HG02884 (cell line): Measurements from ENCODE around the gene TBC1D22A.

Experiments
- ATAC-seq: cut with Tn5 transposase; IDR thresholded peaks from one replicate; pipeline ENCODE4 v1.9.1; 2021; ENCODE audit warnings: mild to moderate bottlenecking, moderate library complexity; ENCODE audit not compliant: unreplicated experiment

TBC1D22A gene

DNA sequence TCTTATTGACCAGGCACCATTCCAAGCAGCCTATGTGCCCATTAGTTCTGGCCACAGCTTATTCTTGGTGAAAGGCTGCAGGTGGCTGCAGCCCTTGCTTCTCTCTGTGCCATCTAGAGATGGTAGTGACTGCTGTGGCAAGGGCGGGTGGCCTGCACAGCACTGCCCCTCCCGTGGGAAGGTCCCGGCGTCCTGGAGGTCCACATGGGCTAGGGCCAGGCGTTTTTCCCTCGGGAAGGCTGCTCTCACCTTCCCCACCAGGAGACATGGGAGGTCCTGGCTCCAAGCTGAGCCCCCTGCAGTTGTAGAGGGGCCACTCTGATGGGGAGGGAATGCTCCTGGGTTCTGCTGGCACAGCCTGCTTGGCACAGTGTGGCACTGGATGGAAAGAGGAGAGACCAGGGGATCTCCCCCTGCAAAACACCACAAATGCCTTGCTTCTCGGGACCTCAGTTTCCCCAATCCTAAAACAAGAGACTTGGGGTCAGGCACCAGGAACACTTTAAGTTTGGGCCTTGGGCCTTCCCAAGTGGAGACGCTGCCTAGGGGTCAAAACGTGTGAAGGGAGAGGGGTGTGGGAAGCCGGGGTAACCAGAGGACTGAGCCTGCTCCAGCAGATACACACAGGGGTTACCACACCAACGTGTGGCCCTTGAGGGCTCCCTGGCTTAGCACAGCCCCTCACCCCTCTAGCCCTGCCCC is 10.0 kb upstream of the TBC1D22A start:
- no peak for ATAC-seq

DNA sequence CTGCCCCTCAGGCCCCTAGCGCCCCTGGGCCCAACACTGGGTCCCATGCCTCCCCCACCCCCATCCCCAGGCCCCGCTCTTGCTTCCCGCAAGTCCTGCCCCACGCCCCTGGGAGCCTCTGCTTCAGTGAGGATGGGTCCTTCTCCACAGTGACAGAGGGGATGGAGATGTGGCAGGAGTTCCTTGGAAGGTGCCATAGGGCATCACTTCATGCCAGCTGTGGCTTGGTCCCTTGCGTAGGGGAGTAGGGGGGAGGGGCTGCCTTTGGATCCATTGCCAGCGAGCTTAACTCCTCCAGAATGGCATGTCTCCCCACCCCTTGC is 9.5 kb upstream of the TBC1D22A start:
- no peak for ATAC-seq

DNA sequence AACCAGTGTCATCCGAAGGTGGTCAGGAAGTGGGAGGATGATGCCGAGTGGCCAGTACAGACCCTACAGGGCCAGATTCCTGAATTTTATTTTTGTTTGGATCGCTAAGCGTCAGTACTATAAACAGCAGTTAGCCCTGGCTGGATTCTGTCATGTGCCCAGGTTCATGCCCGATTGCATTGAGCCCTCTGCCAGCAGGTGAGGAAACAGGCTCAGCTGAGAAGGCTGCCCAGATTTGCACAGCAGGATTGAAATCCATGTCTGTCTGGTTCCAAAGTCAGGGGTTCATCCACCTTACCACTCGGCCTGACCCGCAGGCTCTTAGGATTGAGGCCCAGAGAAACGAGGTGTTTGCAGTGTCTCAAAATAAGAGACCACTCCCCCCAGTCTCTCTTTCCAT is 9.1 kb upstream of the TBC1D22A start:
- no peak for ATAC-seq

DNA sequence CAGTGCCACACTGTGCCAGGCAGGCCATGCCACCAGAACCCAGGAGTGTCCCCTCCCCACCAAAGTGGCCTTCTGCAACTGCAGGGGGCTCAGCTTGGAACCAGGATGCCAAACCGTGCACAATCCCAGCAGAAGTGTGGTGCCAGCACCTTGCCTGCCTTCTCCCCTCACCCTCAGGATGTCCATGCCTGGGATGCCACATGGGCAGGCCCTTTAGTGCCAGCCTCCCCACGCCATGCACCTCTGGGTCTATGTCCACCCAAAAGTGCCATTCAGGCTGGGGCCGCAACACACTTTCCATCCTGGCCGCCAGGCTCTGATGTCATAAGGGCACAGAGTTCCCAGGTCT is 8.7 kb upstream of the TBC1D22A start:
- ATAC-seq = no peak

DNA sequence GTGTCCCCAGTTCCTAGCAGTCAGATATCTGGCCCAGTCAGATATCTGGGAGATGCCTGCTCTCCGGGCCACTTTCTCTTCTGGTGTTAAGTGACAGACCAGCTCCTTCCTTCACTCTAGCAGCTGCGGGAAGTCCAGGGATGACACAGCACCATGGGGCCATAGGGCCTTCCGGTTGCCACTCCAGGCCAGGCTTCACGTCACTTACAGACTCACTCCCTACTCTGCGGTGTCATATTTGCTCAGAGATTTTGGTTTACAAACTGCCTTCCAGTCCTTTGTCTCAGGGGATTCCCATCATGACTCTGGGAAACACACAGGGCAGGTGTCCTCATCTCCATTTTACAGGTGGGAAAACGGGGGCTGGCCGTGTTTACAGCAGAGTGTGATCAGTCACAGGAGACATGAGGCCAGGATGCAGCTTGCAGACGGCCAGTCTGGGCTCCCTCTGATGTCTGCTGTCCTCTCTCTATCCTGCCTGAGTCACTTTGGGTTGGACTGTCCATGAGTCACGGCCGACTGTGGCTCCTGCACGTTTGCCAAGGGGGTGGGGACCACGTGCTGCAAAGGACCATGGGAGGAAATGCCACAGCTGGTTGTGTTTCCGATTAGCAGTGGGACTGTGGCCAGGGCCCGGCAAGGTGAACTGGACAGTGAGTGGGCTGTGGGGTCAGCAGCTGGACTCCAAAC is 8.2 kb upstream of the TBC1D22A start:
- ATAC-seq = no peak

DNA sequence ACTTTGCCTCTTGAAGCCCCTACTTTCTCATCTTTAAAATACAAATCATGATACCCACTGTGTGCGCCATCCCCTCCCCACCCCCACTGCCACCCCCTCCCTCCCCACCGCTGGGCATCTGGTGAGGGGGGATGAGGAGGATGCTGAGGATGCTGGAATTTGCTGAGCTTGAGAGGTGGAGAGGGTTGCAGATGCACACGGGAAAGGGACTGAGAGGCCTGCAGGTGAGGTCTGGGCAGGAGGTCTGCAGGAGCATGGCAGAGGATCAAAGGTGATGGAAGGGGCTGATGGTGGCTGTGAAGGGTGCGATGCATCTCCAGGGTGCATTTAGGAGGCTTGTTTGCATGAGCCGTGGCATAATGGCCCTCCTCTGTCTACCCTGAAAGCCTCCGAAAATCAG is 7.6 kb upstream of the TBC1D22A start:
- no peak for ATAC-seq

DNA sequence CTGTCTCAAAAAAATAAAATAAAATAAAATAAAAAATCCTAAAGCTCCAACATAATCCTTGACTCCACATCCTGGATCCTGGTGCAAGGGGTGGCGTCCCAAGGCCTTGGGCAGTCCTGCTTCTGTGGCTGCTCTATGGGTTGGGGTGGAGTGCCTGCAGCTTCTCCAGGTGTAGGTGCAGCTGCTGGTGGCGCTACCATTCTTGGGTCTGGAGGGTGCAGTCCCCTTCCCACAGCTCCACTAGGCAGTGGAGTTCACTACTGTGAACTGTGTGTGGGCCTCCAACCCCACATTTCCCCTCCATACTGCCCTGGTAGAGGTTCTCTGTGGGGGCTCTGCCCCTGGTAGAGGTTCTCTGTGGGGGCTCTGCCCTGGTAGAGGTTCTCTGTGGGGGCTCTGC is 6.9 kb upstream of the TBC1D22A start:
- no peak for ATAC-seq

DNA sequence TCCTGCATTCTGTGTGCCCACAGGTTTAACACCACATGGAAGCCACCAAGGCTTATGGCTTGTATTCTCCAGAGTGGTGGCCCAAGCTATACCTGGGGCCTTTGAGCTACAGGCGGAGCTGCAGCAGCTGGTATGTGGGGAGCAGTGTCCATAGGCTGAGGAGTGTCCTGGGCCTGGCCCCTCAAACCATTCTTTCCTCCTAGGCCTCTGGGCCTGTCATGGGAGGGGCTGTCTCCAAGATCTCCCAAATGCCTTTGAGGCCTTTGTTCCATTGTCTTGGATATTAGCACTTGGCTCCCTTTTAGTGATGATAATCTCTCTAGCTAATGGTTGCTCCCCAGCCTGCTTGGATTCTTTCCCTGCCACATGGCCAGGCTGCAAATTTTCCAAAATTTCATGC is 6.4 kb upstream of the TBC1D22A start:
- ATAC-seq = no peak

DNA sequence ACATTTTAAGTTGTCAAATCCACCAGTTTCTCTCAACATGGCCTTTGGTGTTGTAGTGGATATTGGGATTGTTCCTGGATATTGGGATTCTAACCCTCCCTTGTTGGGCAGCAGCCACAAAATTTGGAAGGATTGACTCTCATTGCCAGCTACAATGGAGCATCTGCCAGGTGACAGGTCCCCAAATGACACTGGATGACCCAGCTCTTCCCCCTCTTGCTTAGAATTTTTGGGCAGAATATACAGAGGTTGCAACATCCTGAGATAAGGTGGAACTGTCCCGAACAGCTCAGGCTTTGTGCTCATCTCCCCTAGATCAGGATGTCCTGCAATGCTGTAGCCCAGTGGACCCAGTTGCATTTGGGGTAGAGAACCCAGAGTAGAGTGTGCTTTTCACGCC is 5.3 kb upstream of the TBC1D22A start:
- ATAC-seq = no peak

DNA sequence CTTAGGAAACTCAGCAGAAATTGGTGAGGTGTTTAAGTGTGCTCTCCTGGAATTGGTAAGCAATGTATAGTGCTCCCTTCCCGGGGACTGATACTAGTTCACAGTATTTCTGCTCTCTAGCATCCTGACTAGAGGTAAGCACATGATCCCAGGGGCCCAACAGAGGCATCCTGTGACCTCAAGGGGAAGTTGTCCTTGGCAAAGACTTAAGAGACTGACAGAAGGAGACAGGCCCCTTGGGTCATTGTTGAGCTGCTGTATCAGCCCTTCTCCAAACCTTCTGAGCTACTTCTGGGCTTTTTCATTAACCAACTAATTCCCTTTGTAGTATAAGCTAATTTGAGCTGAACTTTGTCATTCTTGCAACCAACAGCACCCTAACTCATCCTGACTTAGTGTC is 4.3 kb upstream of the TBC1D22A start:
- no peak for ATAC-seq

DNA sequence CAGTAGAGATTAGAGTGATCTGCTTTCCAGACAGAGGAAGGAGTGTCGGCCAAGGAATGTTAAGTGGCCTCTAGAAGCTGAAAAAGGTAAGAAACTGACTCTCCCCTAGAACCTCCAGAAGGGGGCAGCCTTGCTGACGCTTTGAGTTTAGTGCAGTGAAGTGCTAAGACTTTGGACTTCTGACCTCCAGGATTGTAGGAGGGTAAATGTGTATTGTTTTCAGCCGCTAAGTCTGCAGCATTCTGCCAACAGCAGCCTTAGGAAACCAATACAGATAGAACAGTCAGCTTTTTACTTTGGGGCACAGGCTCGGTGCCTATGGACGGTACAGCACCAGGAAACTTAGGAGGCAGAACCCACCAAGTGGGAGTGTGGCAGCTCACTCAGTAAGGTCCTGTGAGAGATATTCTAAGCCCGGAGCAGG is 3.6 kb upstream of the TBC1D22A start:
- no peak for ATAC-seq

DNA sequence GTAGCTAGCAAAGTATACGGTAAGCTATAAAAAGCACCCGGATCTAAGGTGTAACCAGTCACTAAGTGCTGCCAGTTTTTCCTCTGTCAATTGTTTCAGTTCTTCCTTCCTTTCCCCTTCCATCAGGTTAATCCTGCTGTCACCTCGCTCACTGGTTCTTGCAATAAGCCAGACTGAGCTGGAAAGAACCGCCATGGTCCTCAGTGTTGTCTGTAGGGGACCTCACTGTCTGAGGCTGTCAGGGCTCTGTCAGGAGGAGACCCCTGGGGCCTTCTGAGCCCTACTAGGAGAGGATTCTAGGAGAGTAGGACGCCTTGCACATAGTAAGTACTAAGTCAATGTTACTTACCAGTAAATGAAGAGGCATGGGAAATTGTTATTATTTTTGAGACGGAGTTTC is 1.4 kb upstream of the TBC1D22A start:
- ATAC-seq = no peak

DNA sequence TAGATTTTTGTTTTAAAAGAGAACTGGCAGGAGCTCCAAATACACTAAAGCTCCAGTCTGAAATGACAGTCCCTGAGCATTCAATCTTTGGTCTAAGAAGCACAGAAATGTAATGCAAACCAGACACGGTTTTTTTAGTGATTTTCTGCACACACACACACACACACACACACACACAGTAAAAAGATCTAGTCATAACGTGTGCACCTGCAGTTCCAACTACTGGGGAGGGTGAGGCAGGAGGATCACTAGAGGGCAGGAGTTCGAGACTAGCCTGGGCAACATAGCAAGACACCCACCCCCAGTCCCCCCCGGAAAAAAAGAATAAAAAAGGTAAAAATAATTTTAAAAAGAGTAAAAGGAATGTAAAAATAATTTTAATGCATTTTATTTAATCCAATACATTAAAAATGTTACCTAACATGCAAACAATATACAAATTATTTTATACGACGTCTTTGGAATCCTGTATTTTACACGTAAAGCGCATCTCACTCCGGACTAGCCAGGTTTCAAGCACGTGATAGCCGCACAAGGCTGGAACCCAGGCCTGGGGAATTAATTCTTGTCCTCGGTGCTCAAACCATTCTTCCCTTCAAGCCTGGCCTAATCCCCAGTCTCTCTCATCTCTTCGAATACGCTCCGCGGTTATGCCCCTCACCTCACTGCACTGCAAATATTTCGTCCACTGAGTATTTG is 762 bp upstream of the TBC1D22A start:
- ATAC-seq = no peak

DNA sequence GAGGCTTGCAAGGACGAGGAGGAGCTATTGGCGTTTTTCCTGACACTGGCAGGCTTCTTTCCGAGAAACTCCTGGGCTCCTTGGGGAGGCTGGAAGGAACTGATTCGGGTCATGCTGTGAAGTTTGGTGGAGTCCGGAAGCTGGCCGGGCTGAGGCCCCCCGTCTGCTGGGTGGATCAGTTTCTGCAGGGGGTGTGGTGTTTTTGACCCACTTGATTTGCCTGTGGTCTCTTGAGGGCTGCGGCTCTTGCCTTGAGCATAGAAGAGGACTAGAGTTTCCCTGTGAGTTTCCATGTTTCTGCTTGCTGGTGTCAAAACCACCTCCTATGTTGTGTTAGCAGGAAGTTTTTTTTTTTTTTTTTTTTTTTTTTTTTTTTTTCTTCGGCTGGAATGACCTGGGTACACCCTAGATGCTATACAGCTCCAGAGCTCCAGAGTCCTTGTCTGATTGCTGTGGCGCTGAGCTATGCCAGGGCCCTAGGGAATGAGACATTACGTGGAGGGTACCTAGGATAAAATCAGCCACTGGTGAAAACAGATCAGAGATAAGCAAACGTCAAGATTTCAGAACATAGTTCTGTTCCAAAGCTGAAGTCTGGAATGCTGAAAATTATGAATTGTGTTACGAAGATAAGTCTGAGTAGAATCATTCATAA is 728 bp downstream of the TBC1D22A start:
- peak; percentile 48 for ATAC-seq

DNA sequence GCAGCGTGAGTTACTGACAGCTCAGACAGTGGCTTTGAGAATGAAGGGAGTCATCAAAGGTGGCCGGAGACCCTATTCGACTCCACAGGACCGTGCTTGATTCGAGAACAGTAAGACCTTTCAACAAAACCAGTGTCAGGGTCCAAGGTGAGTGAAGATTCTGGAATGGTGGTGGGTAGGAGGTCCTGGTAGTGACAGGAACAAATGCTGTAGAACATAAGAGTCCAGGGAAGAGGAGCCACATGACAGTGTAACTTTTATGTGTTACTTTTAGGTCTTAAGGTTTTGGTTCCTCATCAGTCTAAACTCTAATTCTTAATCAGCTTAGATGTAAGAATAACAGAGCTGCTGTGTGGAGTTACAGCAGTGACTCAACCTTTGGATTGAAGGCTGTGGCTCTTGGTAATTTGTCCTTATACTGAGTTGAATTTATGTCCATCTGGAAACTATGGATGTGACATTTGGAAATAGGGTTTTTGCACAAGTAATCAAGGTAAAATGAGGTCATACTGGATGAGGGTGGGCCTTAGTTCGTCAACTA is 1.8 kb downstream of the TBC1D22A start:
- ATAC-seq = no peak

DNA sequence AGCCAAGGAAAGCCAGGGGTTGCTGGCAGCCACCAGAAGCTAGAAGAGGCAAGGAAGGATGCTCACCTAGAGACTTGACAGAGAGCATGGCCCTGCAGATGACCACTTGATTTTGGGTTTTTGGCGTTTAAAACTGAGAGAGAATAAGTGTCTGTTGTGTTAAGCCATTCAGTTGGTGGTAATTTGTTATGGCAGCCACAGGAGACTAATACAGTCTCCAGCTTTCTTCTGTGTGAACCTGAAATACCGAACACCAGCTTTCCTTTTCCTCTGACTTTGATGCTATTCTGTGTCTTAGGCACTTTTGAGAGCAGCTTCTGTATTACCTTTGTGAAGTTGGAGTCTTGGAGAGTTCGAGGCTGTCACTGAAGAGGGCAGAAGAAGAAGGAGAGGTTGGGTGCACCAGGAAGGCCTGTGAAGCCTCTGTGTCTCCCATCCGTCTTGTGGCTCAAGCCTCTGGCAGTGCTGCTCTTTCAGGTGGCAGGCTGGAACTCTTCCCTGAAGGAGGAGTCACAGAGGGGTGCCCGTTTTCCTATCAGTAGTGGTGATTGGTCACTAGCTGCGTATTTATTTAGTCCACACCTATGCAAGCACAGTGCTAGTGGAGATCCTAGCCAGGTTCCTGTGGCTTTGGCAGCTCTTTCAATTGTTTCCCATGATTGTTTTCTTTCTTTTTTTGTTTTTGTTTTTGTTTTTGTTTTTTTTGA is 2.5 kb downstream of the TBC1D22A start:
- ATAC-seq = no peak

DNA sequence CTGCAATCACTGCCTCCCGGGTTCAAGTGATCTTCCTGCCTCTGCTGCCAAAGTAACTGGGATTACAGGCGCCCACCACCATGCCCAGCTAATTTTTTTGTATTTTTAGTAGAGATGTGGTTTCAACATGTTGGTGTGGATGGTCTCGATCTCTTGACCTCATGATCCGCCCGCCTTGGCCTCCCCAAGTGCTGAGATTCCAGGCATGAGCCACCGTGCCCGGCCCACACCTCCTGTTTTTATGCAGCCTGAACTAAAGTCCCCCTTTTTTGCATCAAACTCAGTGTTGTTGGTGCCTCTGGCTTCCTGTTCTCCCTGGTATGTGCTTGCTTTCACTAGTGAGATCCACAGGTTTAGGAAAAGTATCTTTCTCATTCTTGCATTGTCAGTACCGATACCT is 4.2 kb downstream of the TBC1D22A start:
- no peak for ATAC-seq

DNA sequence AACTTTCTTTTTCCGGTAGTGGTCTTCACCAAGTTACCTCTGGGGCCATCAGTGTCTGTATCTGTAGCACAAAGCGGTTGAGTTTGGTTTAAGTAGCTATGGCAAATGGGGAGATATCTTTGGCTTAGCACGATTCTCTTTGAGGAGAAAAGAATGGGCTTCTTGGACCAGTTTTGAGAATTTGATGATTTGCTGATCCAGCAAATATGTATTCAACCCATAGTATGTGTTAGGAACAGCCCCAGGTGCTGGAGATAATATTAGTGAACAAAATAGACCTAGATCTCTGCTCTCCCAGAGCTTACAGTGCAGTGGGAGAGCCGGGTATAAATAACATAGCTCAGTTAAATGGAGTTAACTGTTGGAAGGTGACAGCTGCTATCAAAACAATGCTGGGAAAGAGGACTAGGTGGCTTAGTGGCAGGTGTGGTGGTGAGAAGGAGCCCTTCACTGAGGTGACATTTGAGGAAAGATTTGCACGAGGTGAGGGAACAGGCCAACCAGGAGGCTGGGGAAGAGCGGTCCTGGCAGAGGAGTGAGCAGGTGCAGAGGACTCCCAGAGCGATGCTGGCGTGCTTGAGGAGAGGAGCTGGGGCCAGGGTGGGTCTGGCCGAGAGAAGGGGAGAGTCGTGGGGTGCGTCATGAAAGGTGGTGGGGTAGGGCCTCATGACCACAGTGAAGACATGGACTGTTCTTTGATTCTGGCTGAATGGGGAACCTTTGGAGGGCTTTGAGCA is 5.0 kb downstream of the TBC1D22A start:
- no peak for ATAC-seq

DNA sequence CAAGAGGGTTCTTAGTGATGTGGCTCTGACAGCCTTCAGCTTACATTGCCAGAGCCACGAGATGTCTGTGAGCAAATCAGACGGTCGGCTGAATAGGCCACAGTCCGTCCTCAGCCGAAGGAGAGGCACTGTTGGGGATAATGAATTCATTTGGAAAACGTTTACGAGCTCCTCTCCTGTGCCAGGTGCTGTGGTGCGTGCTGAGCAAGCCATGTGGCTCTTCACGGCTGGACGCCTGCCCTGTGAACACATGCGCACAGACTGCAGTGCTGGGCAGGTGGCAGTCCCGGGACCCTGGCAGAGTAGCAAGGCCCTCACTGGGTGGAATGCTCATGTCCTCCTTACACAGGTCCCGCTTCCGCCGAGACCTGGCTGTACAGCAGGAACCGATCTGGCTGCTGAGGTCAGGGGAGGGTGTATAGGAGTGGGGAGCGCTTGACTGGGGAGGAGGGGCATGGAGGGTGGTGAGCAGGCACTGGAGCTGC is 6.8 kb downstream of the TBC1D22A start:
- no peak for ATAC-seq

DNA sequence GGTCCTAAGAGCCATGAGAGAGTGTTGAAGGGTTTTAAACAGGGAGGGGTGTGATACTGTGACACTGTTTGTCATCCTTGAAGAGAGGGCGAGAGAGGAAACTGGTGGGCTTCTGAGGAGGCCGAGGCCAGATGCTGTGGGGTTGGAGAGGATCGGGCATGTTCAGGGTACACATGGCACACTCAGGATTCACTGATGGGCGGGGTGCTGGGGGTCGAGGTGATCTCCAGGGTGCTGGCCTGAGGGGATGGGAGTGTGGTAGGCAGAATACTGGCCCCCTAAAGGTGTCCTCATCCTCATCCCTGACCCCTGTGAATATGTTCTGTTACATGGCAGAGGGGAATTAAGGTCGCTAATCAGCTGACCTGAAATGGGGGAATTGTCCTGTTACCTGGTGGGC is 7.3 kb downstream of the TBC1D22A start:
- no peak for ATAC-seq
